IPS-NIHi7 (cell line): Measurements from ENCODE around the gene APOBEC2.

Experiments
- DNase-seq: peaks from one replicate; pipeline ENCODE4 v3.0.0; 2012; ENCODE audit warnings: mixed read lengths; ENCODE audit errors: extremely low spot score

The APOBEC2 gene

DNA sequence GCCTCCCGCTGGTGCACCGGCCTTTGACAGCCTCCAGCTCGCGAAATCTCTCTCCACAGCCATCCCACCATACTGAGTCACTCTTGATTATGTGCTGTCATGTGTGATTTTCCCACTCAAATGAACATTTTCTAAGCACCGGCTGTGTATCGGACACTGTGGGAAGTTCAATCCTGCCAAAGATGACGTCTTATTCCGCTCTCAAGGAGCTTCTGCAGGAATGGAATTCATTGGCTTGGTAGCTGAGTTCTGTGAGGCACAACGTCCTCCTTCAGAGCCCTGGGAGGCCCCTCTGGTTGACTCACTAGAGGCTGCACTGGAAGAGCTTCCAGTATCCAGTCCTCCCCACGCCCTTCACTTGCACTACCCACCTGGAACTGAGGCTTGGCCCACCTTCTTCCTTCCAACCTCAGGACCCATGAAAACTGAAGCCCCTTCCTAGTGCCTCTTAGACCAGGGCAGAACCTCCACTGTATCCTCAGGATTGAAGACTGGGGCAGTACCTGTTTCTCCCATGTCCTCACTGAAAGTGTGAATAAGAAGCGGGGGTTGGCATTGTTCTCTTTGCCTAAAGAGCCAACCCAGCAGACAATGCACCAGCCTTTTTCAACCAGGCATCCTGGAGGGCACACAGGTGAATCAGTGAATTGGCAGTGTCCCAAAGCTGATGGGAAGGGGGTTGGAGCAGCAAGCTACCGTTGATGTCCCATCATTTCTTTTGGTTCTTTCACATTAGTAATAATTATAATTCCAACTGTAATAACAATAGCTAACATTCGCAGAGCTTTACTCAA lies 15.7 kb upstream of the APOBEC2 start:
- no peak for DNase-seq

DNA sequence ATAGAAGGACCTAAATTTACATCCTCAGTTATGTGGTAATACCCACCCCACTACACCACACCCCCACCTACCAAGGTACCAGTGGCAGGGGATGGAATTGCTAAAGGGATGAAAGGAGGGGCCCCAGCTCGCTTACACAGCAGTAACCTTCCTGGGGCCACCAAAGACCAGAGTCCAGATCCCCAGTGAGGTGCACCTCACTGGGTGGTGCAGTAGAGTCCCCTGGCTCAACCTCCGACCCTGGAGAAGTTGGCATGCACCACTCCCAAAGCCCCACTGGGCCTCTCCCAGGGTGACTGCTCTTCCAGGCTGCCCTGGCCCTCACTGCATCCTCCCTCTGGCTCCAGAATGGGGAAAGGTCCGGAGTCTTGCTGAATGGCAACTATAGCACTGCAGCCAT lies 14.8 kb upstream of the APOBEC2 start:
- no peak for DNase-seq

DNA sequence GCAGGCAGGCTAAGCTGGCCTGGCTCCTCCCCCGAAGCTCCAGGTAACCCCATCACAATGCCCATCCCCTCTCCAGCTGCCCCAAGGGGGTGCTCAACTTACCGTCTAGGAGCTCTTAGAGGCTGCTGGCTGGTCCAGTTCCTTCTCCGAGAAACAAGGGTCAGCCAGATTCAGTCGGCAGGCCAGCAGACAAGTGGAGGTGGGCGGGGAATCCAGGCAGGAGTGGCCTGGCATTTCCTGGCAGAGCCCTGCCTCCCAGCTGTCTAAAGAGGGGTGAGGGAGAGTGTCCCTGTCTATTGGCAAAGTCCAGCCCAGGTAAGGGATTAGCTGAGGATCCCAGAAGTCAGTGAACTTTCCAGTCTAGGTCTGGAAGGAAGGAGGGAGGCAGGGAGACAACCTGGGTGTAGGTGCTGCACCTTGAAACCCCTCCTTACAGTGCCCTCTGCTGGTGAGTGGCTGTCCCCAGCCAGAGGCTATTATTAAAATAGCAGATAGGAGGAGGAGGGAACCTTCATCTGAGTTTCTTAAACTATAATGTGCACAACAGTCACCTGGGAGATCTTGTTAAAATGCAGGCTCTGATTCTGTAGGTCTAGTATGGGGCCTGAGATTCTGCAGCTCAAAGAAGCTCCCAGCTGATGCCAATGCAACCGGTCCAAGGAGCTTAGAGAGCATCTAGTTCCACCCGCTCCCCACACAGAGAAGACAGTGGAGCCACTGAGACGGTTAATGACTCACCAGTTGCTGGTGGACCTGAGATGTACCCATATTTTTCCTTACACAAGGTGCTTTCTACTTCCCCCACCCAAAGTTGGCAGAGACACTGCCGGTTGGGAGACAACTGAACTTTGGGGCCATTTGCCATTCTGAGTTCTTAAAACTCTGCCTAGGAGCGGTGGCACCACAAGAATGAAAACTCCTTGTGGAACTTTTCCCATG lies 13.7 kb upstream of the APOBEC2 start, which contains the start of gene UNC5CL:
TSS of gene UNC5CL (minus strand) at position 162 of the 939 bp plus-strand sequence. CDS start 4,147 bp downstream, outside the sequence.
- DNase-seq: peak; percentile 88

GRCh38 chr6:41040101-41040939 lies 12.7 kb upstream of the APOBEC2 start:
- DNase-seq: peak; percentile 30

- no peak for DNase-seq
These were observed 12.0 kb upstream of the APOBEC2 start for GRCh38 chr6:41040940-41041536.

DNA sequence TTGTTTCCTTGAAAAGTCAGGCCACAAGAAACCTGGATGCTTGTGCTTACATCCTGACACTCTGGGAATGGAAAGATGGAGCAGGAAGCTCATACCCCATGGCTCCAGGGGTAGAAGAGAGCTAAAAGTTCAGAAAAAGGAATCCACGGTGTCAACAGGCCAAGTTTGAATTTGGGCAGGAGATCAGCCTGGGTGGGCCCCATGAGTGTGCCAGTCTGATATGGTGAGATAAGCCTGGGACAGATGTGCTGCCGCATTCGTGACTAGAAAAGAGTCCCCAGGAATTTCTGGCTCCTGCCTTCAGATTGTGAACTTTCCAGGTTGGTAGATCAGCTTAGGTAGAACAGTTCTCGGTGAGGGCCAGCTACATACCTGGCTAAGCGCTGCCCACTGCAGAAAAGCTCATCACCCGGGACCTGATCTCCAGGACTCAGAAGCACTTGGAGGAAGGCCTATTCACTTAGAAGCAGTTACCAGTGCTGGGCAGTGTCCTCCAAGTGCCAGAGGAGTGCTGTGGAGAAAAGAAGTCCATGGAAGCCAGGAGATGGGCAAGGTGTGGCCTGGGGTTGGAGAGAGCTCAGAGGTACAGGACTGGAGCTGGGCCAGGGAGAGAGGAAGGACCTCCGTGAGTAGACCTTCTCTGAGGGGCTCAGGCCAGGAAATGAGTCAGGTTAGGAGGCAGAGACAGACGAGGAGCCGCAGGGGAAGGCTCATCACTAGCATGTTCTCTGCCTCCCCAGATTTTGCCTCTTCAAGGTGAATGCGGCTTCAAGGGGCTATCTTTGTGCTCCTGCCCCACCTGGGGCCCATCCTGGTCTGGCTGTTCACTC lies 10.6 kb upstream of the APOBEC2 start, which contains the start of gene TSPO2:
TSS of gene TSPO2 (plus strand) at position 242 of the 830 bp plus-strand sequence. CDS start at position 761, 519 bp downstream.
- no peak for DNase-seq

DNA sequence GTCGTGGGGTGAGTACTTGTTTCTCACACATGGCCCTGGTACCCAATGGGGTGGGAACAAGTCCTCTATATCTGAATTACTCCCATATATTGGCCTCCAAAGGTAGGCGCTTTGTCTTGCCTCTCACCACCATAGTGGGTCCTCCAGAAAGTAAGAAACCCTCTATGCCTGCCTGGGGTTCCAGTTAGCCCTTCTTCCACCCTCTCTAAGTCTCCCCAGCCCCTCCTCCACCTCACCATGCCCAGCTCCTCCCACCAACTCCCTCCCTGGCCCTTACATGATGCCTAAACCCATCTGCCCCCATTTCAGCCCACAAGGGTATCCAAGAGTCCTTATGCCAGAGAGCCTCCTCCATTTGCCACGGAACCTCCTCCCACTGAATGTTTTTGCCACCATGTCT lies 9.9 kb upstream of the APOBEC2 start:
- DNase-seq: no peak

DNA sequence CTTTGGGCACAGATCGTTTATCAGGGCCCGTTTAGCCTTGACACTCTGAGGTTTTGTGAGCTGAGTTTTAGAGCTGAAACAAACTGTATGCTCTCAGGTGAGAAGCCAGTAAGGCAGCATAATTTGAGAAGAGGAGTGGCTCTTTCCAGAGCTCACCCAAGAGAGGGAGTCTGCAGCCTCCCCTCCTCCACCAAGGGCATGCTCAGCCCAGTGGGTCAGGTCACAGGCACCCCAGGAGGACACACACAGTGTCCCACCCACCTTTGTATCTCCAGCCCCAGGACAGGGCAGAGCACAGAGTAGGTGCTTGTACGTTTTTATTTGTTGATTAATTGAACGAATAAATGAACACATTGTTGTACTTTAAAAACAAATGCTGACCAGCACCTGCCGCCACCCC lies 7.3 kb upstream of the APOBEC2 start:
- no peak for DNase-seq

DNA sequence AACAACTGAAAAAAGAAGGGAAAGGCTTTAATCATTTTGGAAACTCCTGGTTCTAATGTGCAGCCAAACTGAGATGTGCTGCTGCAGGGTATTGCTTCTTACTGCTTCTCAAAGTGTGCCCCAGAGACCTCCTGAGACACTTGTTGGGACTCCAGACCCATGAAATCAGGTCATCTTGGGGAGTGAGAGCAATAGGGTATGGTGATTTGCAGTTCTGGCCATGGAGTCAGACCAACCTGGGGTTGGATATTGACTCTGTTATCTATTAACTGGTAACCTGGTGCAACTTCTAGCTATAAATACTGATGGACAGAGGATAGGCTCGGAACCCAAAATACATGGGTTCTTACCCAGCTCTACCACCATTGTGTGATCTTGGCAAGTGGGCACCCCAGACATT lies 6.9 kb upstream of the APOBEC2 start:
- no peak for DNase-seq

- no peak for DNase-seq
These were observed 5.7 kb upstream of the APOBEC2 start for GRCh38 chr6:41047306-41047705.

GRCh38 chr6:41047745-41048732 lies 5.0 kb upstream of the APOBEC2 start:
- DNase-seq: no peak

- no peak for DNase-seq
These were observed 3.5 kb upstream of the APOBEC2 start for GRCh38 chr6:41049521-41049920.

DNA sequence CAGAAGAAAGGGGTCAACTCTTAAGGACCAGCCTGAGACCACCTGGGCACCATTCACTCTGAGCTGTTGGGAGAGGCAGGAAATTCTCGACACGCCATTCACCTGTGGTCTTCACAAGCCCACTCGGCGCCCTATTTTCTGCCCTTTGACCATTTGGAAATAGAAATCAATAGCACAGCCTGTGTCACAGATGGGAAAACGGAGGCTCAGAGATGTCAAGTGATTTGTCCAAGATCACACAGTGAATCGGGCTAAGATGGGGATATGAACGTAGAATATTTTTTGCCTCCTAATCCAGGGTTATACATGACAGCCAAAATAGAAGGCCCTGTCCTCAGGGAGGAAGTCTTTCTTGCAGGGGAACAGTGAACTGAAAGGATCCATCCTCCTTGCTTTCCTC lies 3.0 kb upstream of the APOBEC2 start:
- DNase-seq: no peak

- DNase-seq: no peak
These were observed 2.5 kb upstream of the APOBEC2 start for GRCh38 chr6:41050536-41050935.

DNA sequence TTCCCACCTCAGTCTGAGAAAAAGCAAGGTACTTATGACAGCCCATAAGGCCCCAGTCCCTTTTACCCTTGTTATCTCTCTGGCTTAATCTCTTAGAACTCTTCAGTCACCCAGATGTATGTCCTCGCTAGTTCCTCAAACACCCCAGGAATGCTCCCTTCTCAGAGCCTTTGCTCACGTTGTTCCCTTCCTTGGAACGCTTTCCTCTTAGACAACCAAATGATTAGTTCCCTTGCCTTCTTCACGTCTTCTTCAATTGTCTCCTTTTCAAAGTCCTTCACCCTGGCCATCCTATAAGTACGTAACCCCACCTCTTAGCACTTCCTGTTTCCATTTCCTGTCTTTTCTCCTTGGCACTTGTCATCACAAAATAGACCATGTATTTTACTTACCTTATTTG lies 1.1 kb upstream of the APOBEC2 start:
- no peak for DNase-seq

DNA sequence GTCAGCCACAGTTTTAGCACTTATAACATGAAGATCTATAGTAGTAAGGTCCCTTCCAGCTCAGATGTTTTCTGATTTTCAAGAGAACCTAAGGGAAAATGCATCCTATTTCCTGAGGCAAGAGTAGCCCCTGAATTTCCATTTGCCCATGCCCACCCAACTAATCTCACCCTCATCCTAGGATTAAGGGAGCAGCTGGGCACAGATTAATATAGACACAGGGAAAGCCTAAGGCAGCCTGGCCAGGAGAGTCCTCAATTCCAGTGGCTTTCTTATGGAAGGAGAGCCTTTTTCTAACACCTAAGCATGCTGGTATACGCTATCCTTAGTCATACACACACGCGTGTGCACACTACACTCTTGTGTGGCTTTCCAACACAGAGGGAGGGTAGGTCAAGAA lies 1.5 kb downstream of the APOBEC2 start:
- no peak for DNase-seq

DNA sequence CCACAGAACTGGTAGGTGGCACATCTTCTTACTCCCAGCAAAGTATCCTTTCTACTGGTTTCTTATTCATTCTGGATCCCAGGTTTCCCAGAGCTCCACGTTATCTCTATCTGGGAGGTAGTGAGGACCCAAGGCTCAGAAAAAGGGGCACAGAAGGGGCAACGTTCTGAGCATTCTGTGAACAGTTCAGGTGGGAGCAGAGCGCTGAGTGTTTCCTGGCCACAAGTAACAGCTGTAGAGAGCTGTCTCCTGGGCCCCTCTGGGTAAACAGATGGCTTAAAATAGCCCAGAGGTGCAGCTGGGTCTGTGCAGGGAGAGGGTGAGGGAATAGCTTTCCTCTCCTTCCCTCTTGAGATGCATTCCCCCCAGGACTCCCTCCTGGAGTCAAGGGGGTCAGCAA lies 2.1 kb downstream of the APOBEC2 start:
- no peak for DNase-seq

GRCh38 chr6:41056768-41057490 lies 3.9 kb downstream of the APOBEC2 start:
- no peak for DNase-seq
